NCI-H82 treated with DMSO at 0.1 percent for 48 hours (cell line): ENCODE data around the gene BARHL1.

Experiments
- DNase-seq: peaks from one replicate; lab custom pipeline; 2025; ENCODE audit not compliant: unreplicated experiment; lab: John Stamatoyannopoulos, UW

Gene BARHL1

DNA sequence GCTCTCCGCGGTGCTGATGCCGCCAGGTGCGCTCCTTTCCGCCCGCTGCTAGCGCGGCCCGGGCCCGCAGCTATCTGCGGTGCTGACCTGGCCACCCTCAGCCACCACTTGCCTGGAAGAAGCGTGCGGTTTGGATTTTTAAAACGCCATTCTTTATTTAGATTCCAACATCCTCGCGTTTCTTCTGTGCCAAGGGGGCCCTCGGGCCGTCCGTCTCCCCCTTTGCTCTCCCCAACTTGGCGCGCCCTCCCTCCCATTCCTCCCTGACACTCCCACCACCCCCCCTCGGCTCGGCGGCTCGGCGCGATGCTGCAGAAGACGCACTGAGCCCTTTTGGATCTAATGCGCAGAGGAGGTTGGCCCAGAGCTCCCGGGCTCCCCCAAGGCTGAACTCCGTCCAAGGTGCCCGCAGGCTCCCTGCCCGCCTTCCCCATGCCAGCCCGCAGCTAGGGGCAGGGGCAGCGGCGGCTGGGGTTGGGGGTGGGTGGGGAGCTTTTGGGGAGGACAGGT, at the start of gene BARHL1:
BARHL1 (plus strand) TSS at position 331 of the 510 bp plus-strand sequence. CDS start 192 bp downstream, outside the sequence.
- no peak for DNase-seq

DNA sequence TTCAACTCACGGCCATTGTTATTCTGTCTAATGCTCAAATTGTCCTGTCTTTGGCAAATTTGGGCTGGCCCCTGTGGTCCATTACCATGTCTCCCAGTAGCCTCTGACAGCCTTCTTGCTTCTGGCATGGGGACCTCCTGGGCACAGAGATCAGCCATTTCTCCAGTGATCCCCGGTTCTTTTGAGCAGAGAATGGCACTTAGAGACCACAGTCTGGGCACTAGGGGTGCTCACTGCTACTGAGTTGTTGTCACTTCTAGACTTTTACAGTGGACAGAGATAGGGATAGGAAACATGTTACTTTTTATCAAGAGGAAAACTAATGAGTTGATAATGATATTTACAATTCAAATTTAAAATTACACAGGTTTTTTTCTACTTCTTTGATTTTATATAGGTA, 47.6 kb upstream of the BARHL1 start:
- DNase-seq, result no peak

DNA sequence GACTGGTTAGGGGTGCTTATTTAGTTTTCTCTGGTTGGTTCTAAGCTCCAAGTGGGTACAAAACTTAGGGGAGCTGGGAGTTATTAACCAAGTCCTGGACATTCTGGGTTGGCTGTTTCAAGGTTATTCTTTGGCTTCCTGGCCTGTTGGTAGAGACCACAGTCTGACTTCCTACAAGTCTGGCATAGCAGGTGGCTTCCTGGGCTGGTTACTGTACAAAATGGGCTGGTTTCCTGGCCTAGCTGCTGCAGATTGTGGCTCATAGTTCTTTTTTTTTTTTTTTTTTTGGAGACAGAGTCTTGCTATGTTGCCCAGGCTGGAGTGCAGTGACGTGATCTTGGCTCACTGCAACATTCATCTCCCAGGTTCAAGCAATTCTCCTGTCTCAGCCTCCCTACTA, 46.3 kb upstream of the BARHL1 start:
- no peak for DNase-seq

DNA sequence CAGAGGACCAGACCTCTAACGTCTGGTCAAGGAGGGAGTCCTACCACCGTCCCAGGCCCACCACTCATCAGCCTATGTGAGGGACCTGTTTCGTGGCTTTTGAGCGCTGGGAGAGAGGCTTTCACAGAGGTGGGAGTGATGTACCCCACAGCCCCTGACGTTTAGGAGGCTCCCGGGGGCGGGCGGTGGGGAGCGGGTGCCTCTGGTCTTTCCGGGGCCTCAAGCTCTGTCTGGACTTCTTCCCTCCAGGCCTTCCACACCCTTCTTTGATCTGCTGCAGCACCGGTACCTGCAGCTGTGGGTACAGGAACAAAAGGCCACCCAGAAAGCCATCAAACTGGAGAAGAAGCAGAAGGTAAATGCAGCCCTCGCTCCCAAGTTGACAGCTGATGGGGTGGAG, 45.1 kb upstream of the BARHL1 start:
- no peak for DNase-seq

DNA sequence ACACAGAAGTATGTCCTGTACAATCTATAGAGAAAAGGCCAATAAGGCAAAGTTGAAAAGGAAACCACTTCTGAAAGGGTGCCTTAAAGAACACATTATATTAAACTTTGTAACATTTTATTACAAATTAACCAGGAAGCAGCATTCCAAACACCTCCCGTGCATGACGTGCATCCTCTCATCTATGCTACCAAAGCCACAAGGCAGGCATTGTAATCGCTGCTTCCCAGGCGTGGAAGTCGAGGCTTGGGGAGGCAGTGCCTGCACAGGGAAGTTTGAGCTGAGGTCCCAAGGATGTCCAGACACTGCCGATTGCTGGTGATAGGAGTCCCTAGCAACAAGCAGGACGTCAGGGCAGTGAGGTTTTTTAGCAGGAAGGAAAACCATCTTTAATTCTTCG, 44.3 kb upstream of the BARHL1 start:
- no peak for DNase-seq

DNA sequence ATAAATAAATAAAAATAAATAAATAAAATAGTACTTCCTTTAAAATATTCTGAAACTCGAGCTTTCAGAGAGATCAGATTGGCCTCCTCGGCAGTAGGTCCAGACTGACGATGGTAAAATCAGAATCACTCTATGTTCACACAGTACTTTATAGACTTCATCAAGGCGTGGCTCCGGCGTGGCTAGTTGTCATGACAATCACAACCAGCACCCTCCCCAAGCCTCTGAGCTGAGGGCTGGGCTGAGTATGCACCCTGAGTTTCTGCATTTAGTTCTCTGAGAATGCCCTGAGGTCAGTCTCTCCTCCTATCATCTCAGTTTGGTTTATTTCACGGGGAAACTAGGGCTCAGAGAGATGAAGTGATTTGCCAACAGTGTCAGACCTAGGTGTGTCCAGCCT, 43.3 kb upstream of the BARHL1 start:
- DNase-seq, result no peak

DNA sequence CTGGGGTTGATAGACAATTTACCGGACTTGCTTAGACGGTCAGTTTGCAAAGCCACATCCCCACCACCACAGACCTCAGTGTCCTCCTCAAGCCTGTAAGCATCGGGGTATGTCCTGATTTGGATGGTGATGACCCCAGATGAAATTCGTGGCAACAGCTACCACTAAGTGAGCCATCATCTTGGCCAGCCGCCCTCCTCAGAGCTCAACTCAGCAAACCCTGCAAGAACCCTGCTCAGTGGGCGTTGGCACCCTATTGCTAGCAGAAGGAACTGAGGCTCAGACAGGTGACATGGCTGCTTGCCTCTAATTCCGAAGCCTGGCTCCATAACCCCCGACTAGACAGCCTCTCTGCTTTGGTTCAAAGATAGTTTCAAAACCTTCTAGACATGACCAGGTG, 41.4 kb upstream of the BARHL1 start:
- DNase-seq, result no peak

DNA sequence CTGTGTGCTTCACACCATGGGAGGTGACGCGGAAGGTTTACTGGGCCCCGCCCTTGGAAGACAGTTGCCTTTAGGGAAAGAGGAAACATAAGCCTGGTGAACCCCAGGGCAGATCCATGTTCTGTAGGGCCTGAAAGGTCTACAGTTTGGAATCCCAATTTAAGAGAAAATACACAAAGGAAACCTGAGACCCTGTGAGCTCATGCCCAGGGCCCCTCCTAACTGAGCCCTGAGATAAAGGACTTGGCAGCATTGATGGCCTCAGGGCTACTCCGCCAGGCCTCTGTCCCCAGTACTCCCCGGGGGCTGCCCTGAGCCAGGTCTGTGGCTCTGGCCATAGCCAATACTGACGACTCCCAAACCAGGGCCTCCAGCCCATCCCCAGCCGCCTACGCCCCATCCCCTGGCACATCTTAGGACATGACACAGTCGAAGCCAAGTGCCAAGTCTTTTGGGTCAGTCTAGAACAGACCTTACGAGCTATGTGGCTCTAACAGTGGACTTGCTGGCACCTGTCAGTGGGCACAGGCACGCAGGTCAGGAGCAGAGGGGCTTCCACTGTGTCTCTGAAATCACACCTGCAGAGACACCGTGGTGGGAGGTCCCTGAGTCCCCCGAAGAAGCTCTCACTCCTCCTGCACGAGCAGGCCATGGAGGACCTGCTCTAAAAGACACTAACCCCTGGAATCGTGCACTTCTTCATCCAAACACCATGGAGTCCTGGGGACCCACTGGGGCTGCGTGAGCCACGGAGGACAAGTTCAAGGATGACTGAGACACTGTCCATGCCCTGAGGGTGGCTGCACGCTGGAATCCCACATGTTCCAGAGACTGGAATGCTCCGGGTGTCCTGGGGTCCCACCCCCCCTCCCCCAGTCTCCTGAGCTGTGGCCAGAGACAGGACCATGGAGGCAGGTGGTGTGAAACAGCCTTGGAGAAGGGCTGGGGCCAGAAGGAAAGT, 40.3 kb upstream of the BARHL1 start:
- no peak for DNase-seq

DNA sequence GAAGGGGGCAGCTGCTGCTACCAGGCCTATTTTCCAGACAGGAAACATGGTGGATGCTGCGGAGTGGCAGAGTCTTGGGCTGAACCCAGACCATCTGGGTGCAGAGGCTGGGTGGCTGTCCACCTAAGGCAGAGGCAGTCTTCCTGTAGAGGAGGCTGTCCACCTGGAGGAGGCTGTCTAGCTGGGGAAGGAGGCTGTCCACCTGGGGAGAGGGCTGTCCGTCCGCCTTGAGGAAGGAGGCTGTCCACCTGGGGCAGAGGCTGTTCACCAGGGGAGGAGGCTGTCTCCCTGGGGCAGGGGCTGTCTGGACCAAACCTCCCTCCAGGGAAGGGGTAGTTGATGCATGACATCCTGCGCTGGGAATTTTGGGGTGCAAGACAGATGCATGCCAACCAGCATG, 39.2 kb upstream of the BARHL1 start:
- DNase-seq, result no peak

DNA sequence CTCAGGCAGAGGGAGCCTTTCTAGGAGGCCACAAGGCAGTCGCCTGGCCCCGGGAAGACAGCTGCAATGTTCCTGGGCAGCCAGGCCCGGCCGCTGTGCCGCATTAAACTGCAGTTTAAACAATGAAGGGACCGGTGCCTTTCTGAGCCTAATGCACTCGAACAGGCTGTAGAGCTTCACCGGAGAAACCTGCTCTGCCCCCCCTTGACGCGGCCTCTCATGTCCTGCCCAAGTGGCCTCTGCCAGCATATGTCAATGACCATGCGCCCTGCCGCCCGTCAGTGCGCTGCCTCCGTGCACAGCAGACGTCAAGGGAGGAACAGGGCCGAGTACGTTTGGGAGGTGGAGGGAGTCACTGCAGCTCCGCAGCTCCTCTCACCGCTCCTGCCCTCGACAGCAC, 38.4 kb upstream of the BARHL1 start:
- no peak for DNase-seq

DNA sequence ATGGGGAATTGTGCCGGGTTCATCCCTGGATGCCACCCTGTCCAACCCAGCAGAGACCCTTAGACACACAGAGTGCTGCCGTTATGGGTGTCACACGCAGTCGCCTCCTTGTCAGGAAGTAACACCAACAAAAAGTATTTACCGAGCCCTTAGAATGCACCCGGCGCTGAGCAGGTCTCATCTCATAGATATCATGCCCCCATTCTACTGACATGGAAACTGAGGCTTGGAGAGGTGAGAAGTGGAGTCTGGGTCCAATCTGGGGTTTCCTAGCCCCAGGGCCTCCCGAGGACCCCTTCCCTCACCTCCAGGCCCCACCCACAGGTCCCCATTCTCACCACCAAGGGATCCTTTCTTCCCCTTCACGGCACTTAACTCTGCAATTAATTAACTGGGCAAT, 36.8 kb upstream of the BARHL1 start:
- no peak for DNase-seq

DNA sequence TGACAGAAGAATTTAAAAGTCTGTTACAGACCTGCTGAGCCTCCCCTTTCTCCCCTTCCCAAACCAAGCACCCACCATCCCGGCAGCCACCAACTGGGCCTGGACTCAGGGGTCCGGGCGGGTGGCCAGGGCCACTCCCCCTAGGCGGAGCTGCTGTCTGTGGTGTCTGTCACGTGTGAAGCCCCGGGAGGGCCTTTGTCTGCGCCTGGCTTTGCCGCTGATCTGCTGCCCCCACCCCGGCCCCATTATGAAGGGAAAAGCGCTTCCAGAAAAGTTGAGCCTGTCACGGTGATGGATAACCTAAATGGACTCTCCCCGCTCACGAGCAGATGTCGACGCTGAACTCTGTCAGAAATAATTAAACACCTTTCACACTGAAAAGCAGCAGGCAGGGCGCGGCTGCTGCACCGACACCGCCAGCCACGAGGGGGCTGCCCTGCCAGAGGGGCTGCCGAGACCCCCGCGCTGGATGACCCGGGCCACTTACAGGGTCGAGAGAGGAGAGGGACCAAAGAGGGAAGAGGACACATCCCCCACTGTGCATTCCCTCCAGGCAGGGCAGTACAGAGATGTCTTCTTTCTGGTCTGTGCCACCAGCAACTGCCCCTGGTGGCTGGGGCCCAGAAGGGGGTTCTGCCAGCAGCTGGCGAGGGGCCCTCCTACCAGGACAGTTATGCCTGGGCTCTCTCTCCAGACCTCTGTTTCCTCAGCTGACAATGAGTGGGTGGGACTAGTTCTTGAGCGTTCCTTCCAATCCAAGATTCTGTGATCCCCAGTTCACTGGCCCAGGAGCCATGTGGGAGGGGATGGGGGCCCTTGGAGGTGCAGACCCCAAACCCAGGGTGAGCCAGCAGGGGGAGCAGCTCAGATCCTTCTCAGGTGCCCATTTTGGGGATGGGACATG, 36.0 kb upstream of the BARHL1 start:
- DNase-seq, result peak; percentile 93

DNA sequence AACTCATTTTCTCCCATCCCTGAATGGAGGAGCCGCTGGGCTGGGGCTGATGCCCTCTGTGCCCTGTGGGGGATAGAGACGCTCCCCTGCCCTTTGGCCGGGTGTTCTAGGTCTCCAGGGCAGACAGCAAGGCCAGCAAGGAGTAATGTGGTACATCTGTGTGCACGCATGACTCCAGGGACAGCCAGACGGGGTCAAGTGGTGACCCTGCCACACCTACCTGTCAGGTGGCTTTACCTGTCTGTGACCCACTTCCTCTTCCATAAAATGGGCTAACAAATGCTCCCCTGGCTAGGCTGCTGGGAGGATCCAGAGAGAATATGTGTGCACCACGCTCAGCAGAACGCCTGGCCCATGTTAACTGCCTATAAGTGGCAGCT, 35.4 kb upstream of the BARHL1 start:
- DNase-seq, result no peak

DNA sequence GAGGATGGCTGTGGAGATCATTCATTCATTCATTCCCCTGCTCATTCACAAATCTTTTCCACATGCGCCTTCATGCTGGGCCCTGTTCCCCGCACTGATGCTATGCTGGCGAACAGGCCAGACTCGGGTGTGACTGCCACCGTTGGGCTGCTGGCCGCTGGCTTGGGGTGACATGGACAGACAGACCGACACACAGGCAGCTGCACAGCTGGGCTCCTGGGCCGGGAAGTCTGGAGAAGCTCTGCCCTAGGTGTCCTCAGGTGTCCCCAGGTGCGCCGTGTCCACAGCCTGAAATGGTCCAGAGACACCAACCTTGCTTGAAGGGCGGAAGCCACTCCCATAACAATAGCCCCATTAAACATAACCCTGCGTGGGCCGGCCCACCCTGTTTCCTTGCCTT, 35.0 kb upstream of the BARHL1 start:
- no peak for DNase-seq

DNA sequence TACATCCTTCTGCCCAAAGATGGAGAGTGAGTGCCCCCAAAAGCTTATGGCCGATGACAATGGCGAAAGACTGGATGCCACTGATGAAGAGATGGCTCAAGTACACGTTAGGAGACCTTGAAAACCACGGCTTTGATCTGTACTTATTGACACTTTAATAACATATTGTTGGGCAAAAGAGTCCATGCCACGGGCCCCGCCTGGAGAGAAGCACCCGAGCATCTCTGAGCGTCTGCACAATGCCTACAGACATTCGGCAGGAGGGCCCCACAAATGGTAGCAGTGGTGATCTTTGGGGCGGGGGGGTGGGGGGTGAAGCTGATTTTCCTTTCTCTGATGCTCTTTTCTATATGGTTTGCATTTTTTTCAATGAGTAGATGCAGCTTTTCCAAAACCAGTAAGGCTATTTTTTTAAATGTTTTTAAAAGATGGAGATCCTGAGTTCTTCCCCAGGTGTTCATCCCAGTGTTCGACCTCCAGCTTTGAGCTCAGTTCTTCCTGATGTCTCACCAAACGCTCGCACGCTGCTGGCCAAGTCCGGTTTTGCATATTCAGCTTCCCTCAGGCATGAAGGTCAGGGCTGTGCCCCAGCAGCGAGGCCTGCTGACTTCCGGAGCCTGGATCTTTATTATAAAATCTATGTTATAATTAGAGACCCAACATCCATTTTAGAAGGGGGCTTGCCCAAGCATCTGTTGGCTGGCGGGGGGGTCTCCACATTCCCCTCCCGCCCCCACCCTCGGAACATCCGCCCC, 34.3 kb upstream of the BARHL1 start:
- DNase-seq, result no peak

DNA sequence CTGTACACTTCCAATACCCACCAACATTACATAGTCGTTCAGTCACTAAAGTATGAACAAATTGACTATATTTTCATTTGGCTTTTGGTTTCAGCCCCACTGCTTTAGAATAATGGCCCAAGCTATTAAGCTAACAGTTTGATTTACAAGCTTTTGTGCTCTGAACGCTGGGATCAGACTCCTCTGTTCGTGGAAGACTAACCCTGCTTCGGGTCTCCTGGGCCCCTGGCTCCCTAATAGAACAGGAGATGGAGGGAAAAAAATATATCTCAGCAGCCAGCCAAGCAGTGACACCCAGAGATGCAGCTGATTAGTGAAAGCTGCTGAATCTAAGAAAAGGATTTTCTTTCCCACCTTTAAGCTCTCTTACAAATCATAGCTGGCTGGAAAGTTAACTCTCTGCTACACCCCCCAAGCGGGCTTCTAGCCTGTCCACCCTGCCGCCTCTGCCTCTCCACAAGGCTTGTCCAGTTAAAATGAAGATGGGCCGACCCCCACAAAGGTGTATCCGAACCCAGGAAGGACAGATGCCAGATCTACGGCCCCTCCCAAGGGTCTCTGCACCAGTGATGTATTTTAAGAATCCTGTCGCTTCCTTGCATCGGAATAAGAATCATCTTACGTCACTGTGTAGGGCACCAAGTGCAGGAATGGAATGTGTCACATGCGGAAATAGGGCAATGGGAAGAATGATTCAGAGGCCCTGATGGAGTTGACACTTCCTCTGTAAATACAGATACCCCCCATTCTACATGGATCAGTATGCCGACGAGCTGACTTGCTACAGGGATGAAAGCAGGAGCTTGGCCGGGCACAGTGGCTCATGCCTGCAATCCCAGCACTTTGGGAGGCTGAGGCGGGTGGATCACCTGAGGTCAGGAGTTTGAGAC, 33.4 kb upstream of the BARHL1 start:
- no peak for DNase-seq

DNA sequence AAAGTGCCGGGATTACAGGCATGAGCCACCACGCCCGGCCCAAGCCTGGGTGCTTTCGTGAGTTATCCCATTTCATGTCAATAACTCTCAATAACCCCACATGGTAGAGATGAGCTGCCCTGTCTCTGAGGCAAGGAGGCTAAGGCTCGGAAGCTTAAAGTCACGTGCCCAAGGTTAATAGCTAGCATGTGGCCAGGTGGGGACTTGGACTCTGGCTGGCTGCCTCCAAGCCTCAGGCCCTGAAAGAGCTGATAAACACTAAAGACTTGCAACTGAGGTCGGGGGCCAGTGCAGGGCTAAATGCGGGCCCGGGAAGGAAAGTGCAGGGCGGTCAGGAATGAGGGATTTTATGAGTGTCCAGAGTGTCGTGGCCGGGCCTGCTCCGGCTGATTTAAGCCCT, 30.9 kb upstream of the BARHL1 start:
- DNase-seq, result peak; percentile 20

DNA sequence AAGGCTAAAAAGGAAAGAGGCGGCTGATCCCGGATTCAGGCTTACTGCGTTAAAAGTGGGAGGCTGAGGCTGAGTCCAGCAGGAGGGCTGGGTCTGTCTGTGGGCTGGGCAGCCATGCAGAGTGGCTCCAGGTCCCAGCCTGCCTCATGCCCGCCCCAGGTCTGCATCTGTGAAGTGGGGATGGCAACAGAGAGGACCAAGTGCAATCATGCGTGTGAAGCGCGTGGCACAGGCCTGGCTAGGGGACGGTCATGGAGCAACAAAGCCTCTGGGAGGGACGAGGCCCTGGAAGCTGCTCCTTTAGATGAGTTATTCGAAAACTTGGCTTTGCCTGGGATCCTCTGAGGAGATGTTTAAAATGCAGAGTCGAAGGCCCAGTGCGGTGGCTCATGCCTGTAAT, 30.4 kb upstream of the BARHL1 start:
- DNase-seq, result no peak

DNA sequence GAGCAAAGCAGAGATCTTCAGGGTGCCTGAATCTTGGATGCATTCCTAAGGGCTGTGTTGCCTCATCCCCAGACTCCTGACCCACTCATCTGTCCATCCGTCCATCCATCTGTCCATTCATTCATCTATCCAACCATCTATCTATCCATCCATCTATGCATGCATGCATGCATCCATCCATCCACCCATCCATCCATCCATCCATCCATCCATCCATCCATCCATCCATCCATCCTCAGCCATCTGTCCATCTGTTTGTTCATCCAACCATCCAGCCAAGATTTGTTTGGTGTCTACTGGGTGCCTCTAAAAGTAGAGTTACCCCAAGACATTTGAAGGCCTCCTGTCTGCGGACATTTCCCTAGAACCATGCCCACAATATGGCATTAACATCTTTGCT, 27.7 kb upstream of the BARHL1 start:
- DNase-seq, result no peak

DNA sequence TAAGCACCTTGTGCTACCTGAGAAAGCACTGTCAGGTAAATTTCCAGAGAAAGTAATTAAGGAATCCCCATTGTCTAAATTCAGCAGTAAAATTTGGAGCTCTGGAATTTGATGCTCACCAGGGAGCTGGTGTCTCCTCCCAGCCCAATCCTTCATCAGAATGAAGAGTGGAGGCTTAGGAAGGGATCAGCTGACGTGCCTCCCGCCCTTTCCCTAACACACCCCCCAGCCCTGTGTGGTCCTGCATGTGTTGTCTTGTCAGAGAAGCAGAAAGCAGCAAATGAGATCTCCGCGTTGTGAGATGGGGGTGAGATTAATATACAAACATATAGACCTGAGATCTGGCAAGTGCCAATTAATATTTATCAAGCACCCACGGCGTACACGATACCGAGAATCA, 26.9 kb upstream of the BARHL1 start:
- DNase-seq, result no peak
